IPS-11a (cell line): ENCODE measurements around the gene PLCXD3.

Experiments
- H3K4me3 ChIP-seq: one replicate; pipeline ENCODE4 v1.5.1; 2013; ENCODE audit warnings: low read depth, low read length, control low read depth

The PLCXD3 gene

DNA sequence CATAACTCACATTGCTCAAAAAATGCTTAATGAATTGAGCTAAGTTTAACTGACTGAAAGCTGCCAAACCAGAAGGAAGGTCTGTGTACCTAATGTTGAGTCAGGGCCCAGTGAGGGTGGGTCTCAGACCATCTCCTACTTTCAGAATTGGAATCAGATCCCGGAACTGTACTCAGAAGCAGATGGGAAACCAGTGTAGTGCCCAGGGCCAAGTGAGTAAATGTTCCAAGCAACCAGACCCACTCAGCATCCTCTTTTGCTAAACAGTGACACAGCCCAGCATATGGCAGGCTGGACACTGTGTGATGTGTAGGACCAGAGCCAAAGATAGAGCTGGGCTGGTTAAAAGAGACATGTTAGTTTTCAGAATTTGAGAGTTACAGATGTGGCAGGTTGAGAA is 94.1 kb downstream of the PLCXD3 start:
- no peak overlapping the region for H3K4me3 ChIP-seq

DNA sequence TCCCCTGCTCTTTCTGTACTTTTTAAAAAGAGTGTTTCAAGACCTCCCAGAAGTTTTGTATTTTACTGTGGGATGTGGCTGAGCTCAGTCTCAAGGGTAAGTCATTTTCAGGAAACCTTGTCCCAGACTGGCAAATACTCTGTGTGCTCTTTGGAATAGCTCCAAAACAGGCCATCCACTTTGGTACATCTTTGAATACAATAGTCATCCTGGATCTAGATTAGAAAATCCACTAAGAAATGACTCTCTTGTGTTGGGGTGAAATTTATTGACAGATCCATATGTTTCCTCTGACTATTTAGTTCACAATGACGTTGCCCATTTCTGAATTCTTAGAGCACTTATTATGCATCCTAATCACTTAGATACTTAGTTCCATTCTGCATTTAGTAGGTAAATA is 95.2 kb downstream of the PLCXD3 start:
- no peak overlapping the region for H3K4me3 ChIP-seq

DNA sequence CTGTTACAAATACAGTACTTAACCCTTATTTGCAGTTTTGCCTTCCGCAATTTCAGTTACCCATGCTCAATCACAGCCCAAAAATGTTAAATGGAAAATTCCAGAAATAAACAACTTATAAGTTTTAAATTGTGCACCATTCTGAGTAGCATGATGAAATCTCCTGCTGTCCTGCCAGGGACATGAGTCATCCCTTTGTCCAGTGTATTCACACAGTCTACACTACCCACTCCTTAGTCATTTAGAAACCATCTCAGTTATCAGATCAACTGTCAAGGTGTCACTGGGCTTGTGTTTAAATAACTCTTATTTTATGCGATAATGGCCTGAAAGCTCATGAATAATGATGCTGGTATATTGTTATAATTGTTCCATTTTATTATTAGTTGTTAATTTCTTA is 95.8 kb downstream of the PLCXD3 start:
- no peak overlapping the region for H3K4me3 ChIP-seq

DNA sequence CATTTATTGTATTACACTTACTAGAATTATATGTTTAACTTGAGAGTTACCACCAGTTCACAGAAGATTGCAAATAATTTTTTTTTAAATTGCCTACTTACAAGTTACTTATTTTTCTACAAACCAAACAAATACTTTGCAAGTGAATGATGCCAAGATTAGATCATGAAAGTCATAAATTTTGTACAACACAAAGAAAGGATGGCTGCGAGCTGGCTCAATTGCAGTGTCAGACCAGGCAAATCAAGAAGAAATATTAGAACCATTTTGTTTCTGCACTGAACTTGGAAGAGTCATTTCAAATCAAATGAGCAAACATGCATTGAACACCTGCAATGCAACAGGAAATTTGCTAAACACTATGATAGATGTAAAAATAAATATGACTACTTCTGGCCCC is 97.3 kb downstream of the PLCXD3 start:
- no peak overlapping the region for H3K4me3 ChIP-seq

DNA sequence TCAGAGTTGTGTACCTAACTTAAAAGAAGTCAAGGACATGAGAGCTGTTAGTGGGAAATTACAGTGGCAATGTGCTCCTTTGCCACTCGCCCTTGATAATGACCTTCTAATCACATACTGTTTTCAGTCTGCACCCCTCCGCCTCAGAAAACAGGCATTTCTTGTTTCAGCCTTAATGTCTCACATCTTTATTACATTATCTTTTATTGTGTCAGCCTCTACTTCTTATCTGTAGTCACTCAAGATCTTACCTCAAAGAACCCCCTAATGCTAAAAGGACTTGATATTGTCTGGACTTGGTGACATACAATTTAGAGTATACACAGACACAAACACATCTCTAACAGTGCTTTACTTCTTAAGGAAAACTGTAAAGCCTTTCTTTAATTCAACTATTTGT is 97.9 kb downstream of the PLCXD3 start:
- no peak overlapping the region for H3K4me3 ChIP-seq

DNA sequence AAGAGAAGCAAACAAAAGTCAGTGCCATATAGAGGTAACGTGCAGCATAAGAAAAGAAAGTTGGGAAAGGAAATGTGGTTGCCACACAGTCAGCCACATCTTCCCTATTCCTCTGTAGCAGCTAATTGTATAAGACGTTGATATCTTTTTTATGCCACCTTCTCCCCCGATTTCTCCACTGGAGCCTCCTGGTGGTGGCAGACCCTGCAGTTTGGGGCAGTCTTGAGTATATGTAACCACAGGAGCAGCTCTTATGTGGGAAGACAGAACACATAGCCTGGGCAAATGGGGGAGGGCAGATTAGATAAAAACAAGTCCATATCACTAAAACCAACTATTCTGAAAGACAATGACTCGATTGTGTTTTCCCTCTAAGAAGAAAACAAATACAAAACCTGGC is 99.7 kb downstream of the PLCXD3 start:
- no peak overlapping the region for H3K4me3 ChIP-seq

DNA sequence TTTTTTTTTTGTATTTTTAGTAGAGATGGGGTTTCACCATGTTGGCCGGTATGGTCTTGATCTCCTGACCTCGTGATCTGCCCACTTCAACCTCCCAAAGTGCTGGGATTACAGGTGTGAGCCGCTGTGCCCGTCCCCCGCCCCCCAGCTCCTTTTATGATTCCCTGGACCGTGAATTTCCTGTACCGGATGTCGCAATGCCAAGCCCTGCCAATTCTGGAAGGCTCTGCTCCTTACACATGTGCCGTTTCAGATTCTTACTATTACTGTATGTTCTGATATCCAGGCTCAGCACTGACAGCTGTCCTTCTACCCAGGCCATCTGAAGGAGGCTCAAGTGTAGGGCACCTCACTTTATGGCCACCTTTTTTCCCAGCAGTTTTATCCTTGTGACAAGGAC is 100.1 kb downstream of the PLCXD3 start:
- no peak overlapping the region for H3K4me3 ChIP-seq

DNA sequence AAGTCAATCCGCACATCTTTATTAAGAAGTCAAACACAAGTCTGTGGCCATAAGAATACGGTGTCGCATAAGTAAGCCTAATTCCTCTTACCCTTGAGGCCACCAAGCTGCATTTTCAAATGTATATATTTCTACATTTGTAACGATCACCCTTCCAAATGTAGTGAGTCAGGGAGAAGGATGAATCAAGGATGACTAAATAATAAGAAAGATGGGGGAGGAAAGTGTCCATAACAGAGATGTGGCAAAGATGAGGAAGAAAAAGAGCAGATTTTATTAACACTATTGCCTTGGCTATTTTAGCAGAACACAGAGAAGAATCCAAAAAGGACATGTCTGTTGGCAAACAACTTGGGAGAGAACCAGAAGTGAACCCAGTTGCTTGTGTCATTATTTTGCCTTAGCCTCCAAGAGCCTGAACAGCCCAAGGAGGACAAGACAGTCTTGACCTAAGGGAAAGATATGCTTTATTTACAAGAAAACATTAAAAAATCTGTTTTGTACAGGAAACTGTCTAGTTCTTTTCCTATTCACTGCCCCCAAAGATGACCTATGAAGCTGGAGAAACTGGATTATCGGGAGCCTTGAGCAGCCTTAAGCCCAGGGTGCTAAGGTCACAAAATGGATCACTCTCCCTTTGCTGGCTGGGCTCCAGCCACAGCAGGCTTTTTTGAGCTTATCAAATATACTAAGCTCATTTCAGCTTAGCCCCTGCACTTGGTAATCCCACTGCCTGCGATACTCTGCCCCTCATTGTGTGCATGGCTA is 101.5 kb downstream of the PLCXD3 start:
- no peak overlapping the region for H3K4me3 ChIP-seq

DNA sequence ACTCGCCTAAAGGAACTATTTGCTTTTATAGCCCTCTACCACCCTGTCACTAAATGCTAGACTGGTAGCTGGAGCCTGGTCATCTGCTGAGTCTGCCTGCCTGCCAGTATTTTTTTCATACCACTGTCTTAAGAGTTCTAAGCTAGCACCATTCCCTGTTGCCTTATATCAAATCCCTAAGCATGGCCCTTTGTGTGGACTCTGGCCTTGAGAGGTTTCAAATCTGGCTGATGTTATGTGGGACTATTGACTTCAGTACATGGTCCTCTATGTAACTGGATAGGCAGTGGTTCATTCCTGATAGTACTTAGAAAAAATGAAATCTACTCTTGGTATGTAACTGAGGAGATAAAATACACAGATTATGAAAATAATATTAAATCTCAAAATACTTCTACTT is 103.5 kb downstream of the PLCXD3 start:
- no peak overlapping the region for H3K4me3 ChIP-seq

DNA sequence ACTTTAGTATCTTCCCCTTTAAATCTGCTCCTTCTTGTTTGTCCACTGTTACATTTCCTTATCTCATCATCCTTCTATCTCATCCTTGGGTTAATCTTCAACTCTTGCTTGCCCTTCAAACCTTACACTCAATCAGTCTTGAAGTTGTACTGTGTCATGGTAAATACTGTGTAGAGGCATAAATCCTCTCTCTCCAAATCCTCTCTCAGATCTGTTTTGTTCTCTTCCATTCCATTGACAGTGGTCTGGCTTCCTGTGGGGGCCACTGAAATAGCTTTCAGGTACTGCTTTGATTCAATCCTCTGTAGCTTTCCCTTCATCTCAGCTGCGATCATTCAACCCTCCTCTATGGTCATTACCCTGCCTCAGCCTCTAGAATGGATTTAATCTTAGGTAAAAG is 104.0 kb downstream of the PLCXD3 start:
- no peak overlapping the region for H3K4me3 ChIP-seq

DNA sequence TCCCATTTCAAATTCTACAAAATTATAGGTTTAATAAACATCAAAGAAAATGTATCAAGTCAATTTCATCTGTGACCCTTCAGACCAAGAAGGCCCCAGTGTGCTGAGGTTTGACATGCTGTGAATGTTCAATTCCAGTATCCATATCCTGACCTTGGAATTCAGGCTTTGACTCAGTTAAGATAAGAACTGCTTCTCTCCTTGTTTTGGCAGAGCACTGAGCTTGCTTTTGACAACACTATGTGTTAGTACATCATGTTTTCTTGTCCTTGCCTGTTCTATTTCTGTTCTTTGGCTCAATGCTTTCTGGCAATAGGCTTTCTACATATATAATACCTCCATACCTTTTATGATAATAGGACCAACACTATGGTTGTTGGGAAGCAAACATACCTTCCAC is 105.6 kb downstream of the PLCXD3 start:
- no peak overlapping the region for H3K4me3 ChIP-seq

DNA sequence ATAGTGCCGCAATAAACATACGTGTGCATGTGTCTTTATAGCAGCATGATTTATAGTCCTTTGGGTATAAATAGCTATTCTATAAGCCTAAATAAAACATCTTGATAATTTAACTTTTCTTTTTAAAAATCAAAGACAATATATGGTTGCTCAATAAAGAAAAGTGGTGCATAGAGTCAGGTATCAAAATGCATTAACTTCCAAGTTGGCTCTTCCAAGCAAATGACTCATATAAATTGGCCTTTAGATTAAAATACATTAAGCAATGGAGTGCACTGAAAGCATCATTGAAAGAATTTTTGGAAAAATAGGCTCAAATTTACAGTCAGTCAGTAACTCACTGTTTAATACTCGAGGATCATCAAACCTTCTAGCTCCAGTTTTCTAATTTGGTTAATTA is 106.6 kb downstream of the PLCXD3 start:
- no peak overlapping the region for H3K4me3 ChIP-seq

DNA sequence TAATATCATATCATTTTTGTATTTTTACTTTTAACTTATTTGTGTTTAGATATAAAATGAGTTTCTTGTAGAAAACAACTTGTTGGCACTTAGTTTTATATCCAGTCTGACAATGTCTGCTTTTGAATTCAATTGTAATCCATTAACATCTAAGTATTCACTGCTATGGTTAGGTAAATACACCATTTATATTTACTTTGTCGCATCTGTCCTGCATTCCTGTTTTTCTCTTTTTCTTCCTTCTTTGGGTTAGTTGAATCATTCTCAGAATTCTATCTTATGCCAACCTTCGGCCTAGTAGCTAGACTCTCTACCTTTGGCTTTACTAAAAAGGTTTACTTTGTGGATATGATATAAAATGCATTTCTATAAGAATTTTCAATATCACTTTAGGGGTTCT is 107.6 kb downstream of the PLCXD3 start:
- H3K4me3 ChIP-seq, result no peak overlapping the region

DNA sequence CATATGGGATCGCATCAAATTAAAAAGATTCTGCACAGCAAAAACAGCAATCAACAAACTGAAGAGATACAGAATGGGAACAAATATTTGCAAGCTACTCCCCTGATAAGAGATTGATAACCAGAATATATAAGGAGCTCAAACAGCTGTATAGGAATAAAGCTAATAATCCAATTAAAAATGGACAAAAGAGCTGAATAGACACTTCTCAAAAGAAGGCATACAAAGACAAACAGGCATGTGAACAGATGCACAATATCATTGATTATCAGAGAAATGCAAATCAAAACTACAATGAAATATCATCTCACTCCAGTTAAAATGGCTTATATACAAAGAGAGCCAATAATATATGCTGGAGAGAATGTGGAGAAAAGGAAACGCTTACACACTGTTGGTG is 110.6 kb downstream of the PLCXD3 start:
- no peak overlapping the region for H3K4me3 ChIP-seq

DNA sequence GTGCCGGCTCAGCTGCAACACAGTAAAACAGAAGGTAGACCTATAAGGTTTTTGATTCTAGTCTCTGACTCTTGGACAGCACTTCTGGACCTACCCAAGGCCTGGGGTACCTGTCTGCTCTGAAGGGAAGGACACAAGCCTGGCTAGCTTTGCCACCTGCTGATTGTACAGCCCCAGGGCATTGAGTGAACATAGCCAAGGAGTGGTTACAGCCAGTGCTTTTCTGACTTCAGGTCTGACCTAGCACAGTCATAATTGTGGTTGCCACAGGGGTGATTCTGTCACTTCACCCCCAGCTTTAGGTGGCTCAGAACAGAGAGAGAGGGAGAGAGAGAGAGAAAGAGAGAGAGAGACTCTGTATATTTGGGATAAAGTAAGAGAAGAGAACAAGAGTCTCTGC is 118.4 kb downstream of the PLCXD3 start:
- H3K4me3 ChIP-seq, result no peak overlapping the region

DNA sequence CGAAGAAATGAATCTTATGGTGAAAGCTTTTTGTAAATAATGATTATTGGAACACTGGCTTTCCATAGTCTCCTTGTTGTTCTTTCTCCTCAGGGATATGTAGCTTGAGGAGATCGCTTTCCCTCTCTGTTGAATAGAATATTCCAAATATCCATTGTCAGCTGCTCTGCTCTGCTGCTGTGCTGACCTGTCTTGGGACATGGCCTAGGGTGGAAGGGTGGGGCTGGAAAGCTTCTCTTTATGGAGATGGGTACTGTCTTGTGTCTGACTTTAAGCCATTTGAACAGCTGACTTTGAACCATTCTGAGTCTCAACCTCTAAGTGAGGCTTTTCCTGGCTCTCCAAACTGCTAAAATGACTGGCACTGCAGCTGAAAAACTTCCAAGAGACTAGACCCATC is 135.8 kb downstream of the PLCXD3 start:
- no peak overlapping the region for H3K4me3 ChIP-seq

DNA sequence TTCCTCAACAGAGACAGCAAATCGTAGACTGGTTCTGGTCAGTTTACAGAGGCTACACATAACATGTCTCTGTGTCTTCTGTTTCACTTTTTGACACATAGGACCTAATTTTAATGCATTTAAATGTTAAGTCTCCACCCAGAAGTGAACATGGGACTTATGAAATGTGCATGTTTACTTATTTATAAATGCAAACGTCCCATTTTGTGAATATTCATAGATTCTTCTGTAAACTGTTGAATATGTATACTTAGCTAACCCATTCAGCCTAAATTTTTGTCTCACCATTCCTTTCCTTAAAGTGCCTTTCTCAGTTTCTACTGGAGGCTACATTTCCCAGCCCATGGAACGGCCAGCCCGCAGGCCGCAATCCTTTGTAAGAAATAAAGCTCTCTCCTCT is 137.2 kb downstream of the PLCXD3 start:
- no peak overlapping the region for H3K4me3 ChIP-seq

DNA sequence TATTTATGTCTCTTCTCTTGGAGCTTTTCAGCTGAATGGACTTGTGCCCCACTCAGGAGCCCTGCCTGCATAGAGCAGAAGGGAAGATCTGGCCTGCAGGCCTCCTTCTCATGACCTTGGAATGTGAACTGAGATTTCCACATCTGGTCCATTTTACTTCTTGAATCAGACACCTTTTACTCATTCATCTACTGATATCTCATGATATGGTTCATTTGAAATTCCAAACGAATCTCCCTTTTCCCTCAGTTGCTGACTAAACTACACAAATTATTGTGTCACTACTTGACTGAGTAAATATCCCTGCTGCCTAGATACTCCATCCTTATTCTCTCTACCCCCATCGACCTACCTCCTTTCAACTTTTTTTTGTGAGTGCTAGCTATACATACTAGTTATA is 138.7 kb downstream of the PLCXD3 start:
- no peak overlapping the region for H3K4me3 ChIP-seq

DNA sequence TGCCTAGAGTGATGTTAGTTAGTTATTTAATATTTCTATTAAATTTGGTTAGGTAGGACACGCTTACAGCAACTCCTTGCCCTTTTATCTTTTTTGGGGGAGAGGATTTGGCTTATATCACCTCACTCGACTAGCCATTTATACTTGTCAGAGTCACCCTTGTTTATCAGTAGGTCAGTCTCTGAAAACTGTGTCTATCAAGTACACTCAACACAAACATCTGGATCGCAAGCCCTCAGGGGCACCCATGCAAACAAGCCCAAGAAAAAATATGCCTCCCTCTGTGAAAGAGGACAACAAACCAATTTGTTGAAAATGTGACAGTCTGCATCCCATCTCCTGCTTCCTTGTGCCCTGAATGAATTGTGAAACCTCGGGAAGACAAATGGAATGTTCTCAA is 139.9 kb downstream of the PLCXD3 start:
- no peak overlapping the region for H3K4me3 ChIP-seq

DNA sequence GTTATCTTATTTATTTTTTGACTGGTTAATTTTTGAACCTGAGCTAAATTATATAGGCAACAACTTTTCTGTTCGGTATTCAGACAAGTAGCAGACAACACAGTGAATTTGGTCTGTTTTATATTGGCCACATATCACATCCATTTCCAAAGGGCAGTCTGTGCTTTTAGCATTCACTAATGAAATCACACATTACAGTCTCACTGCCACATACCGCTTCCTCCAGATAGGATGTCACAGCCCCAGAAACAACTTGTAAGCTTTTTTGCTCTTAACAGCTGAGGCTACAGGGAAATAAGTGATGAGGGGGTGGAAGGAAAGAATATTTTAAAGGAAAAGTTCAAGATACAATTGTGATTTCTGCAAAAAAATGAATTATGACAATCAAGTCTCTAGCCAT is 140.6 kb downstream of the PLCXD3 start:
- H3K4me3 ChIP-seq, result no peak overlapping the region

DNA sequence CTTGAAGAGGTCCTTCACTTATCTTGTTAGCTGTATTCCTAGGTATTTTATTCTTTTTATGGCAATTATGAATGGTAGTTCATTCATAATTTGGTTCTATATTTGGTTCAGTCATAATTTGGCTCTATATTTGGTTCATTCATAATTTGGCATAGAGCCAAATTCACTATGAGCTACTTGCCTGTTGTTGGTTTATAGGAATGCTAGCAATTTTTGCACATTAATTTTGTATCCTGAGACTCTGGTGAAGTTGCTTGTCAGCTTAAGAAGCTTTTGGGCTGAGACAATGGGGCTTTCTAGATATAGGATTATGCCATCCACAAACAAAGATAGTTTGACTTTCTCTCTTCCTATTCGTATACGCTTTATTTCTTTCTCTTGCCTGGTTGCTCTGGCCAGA is 142.2 kb downstream of the PLCXD3 start:
- H3K4me3 ChIP-seq, result no peak overlapping the region

DNA sequence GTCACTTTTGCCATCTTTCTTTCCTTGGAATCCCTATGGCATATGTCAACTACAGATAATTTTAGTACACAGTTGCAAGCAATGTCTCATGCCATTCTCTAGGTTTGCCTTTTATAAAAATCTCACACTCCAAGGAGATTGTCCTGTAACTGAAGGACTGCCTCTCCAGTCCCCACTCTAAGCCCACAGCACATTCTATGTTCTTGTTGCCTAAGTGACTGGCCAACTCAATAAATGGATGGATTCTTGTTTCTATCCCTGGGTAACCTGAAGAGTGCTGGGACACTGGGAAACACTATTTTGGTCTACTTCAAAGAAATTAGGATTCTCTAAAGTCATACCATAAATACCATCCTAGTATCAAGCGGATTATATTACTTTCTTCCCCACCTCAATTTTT is 145.0 kb downstream of the PLCXD3 start:
- no peak overlapping the region for H3K4me3 ChIP-seq

DNA sequence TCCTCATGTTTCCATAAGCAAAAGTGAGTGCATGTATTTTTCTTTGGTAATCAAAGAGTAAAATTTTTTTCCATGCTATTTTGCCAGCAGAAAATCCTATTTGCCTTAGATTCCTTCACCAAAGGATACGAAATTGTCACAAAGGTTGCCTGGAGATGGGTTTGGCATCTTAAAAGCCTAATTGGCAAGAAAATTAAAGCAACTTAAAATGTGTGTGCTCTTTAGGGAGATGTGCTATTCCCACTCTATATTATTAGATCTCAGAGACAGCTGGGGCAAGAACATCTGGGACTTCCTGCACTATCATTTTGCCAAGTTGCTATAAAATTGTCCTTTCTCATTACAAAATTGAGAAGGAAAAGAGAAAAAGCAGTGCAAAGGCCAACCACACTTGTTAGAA is 146.1 kb downstream of the PLCXD3 start:
- H3K4me3 ChIP-seq, result no peak overlapping the region
